Naive thymus-derived CD4-positive, alpha-beta T cell (primary cell): ENCODE results near the gene VTI1B. TPM values are rescaled to one million over a fixed set of nuclear protein-coding genes. Genes with fewer than 3 reads are reported as not detected.
"Not testable (repeated sequence)": the region's sequence is repeated elsewhere in the genome, so short reads cannot be mapped to it uniquely, and the experiment has no call there.

Experiments
- ATAC-seq: fragments of 150-1000 bp; cut with Tn5 transposase; 2 replicates; pipeline ENCODE4 v1.10.0; 2021; ENCODE audit warnings: mild to moderate bottlenecking, moderate library complexity
- CTCF ChIA-PET: fragments of 350-600 bp; sonication (Branson Sonifier 250); formaldehyde crosslinking; loops from one replicate; lab custom pipeline; 2021; ENCODE audit warnings: antibody characterized with exemption; lab: Charles Lee
- POLR2A ChIA-PET: fragments of 350-600 bp; sonication (Branson Sonifier 250); formaldehyde crosslinking; loops from one replicate; lab custom pipeline; 2021; ENCODE audit warnings: antibody characterized with exemption, inconsistent platforms; lab: Charles Lee
- DNase-seq, 9 donors: peaks; one replicate each; pipeline versions ENCODE4 v3.0.0 to v3.0.0-alpha.2; 2020 to 2022; ENCODE audit warnings: mixed read lengths in 1 of 9
- H3K27ac ChIP-seq: one replicate; pipeline ENCODE4 v1.7.0; 2013; ENCODE audit warnings: mild to moderate bottlenecking, low read depth, low read length, moderate library complexity
- H3K27me3 ChIP-seq, 2 donors: one replicate each; pipeline ENCODE4 v1.7.0; 2013; ENCODE audit warnings: low read length in 2 of 2, mild to moderate bottlenecking in 2 of 2, moderate library complexity in 2 of 2; ENCODE audit not compliant: control insufficient read depth in 2 of 2, insufficient read depth in 2 of 2
- H3K36me3 ChIP-seq, 3 experiments: 1 replicate in 2 of 3; 2 replicates in 1 of 3; pipeline ENCODE4 v1.7.0; 2013; ENCODE audit warnings: low read length in 3 of 3, mild to moderate bottlenecking in 3 of 3, moderate library complexity in 1 of 3; ENCODE audit not compliant: insufficient read depth in 3 of 3, control insufficient read depth in 2 of 3
- H3K4me1 ChIP-seq, 2 donors: one replicate each; pipeline ENCODE4 v1.7.0; 2013; ENCODE audit warnings: low read length in 2 of 2, mild to moderate bottlenecking in 2 of 2, moderate library complexity in 1 of 2; ENCODE audit not compliant: control insufficient read depth in 2 of 2, insufficient read depth in 2 of 2
- H3K4me3 ChIP-seq: 2 replicates; pipeline ENCODE4 v1.7.0; 2013; ENCODE audit warnings: mild to moderate bottlenecking, low read length
- H3K9me3 ChIP-seq, 3 experiments: 1 replicate in 2 of 3; 2 replicates in 1 of 3; pipeline ENCODE4 v1.7.0; 2013; ENCODE audit warnings: low read length in 3 of 3; ENCODE audit not compliant: control insufficient read depth in 2 of 3
- H3K27ac Mint-ChIP-seq, 9 donors: one replicate each; pipeline ENCODE4 v1.8.0; 2020 to 2022; ENCODE audit warnings: mixed read lengths in 9 of 9, mild to moderate bottlenecking in 8 of 9, moderate library complexity in 5 of 9, inconsistent platforms in 2 of 9
- H3K27me3 Mint-ChIP-seq, 5 donors: one replicate each; pipeline ENCODE4 v1.8.0; 2021 to 2022; ENCODE audit warnings: mixed read lengths in 5 of 5, mild to moderate bottlenecking in 1 of 5
- H3K36me3 Mint-ChIP-seq, 5 donors: one replicate each; pipeline ENCODE4 v1.8.0; 2020 to 2022; ENCODE audit warnings: mixed read lengths in 5 of 5, mild to moderate bottlenecking in 3 of 5, inconsistent platforms in 1 of 5
- H3K4me1 Mint-ChIP-seq, 7 donors: one replicate each; pipeline ENCODE4 v1.8.0; 2020 to 2022; ENCODE audit warnings: mixed read lengths in 7 of 7, mild to moderate bottlenecking in 3 of 7, inconsistent platforms in 1 of 7
- H3K4me3 Mint-ChIP-seq, 10 donors: one replicate each; pipeline ENCODE4 v1.8.0; 2020 to 2022; ENCODE audit warnings: mild to moderate bottlenecking in 10 of 10, mixed read lengths in 10 of 10, moderate library complexity in 6 of 10, inconsistent platforms in 2 of 10
- H3K9me3 Mint-ChIP-seq, 11 donors: one replicate each; pipeline ENCODE4 v1.8.0; 2020 to 2022; ENCODE audit warnings: mixed read lengths in 11 of 11, mild to moderate bottlenecking in 4 of 11, inconsistent platforms in 1 of 11, moderate library complexity in 1 of 11
- intact Hi-C, 2 donors: fragments of 100-400 bp; cut with micrococcal nuclease; formaldehyde crosslinking; loops; one replicate each; pipeline ENCODE4 v1.15.1; 2023
- polyA plus RNA-seq, 2 donors: library from polyadenylated mRNA; unstranded; fragments of 300-500 nt; fragmentation: Illumina TruSeq; gene quantifications; one replicate each; pipeline ENCODE4 v1.2.3, GENCODE V29; 2021
- total RNA-seq, 6 experiments: library from RNA in 5 of 6; stranded (reverse) in 5 of 6; gene quantifications; 1 replicate in 5 of 6; 2 replicates in 1 of 6; pipeline ENCODE4 v1.2.3 and lab custom pipeline; 2021 to 2026

Gene VTI1B
- total and polyA plus RNA-seq, 7 experiments from 2014 or later = 49.2 to 99.7 (median 65.9) TPM

DNA sequence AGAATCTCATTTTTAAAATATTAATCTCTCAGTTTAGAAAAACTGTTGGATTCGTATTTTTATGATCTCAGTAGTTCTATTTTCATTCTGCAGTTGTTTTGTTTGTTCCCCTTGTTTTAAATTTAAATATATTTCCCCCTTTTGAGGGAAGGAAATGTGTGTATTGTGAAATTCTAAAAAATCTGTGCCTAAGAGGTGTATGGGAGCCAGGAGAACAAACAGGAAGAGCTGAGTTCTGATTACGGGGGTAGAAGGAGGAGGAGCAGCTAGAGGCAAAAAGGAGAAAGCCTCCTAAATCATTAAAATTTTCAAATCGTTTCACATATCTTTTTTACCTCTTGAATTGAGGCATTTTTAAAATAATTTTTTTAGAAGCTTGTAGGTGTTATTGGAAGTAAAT is 29.6 kb upstream of the VTI1B start:
- DNase-seq (no peak), ATAC-seq (no peak)
- Mint-ChIP-seq H3K27me3 (peaks cover 0 to 8% (median 0%) of the 10 kb centered on the region in 5 donors), H3K9me3 (peaks cover 0 to 8% (median 0%) of the 10 kb centered on the region in 11 donors), H3K36me3 (no peaks in the 10 kb centered on the region), H3K4me1 (peaks cover 0 to 2% (median 0%) of the 10 kb centered on the region in 7 donors), H3K27ac (no peak overlapping the region), H3K4me3 (no peak overlapping the region)
- Histone ChIP-seq H3K27ac (no peak overlapping the region), H3K4me1 (no peaks in the 10 kb centered on the region), H3K4me3 (no peak overlapping the region), H3K9me3 (no peaks in the 10 kb centered on the region), H3K27me3 (no peaks in the 10 kb centered on the region), H3K36me3 (no peaks in the 10 kb centered on the region)
- ChIA-PET POLR2A (interaction anchor here (0.9 to 1.5 kb wide), 6 partner anchors 8 to 284 kb away, joined by 4 to 6 read pairs (median 4); partner anchors contain the start of genes PIGH and RDH11), CTCF (interaction anchor here (0.7 to 2.7 kb wide), 28 partner anchors 9 to 1345 kb away, joined by 3 to 57 read pairs (median 6); partner anchors contain the start of genes ARG2, PIGH, RDH11 and VTI1B)
- intact Hi-C loops = loop anchor here (1.0 to 10.0 kb wide), 11 partner anchors 9 to 1207 kb away; partner anchors contain the start of genes RDH11 (in 2 of the 2) and VTI1B (in 1 of the 2)

DNA sequence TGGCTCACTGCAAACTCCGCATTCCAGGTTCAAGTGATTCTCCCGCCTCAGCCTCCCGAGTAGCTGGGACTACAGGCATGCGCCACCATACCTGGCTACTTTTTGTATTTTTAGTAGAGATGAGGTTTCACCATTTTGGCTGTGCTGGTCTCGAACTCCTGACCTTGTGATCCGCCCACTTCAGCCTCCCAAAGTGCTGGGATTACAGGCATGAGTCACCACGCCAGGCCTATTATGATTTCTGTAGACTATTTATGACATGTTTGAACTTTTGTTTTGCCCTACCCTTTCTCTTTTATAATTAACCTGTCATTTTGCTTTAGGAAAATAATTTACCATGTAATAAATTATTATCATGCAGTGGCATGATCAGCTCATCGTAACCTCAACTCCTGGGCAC is 27.1 kb upstream of the VTI1B start, which contains the start of gene RDH12:
Gene RDH12 (plus strand): TSS at position 395 of the 400 bp plus-strand sequence. CDS start 20,757 bp downstream, outside the sequence.
- intact Hi-C loops = loop anchor here in 1 of 2 donors (5.0 to 10.0 kb wide), 2 partner anchors 537 to 1204 kb away; no protein-coding TSS in a partner anchor
- not testable (repeated sequence) for H3K27ac ChIP-seq, H3K4me3 ChIP-seq

DNA sequence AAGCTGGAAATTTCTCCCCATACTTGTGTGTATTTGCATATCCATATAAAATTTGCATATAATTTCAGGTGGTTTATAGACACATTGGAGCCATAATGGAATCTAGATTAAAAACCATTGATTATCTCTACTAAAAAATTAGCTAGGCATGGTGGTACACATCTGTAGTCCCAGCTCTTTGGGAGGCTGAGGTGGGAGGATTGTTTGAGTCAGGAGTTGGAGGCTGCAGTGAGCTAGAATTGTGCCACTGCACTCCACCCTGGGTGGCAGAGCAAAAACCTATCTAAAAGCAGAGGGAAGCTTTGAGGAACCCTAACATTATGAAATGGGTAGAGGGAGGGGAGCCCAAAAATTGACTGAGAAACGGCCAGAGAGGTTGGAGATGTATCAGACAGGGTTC is 23.7 kb upstream of the VTI1B start:
- H3K4me3 Mint-ChIP-seq = no peak overlapping the region
- DNase-seq = no peak
- no peaks in the 10 kb centered on the region for H3K27me3 Mint-ChIP-seq
- H3K4me1 ChIP-seq = peaks cover 0 to 3% of the 10 kb centered on the region in 2 donors
- no peak overlapping the region for H3K4me3 ChIP-seq
- H3K27ac ChIP-seq = no peak overlapping the region
- CTCF ChIA-PET = interaction anchor here (0.6 kb wide), 1 partner anchor 79 kb away, joined by 4 read pairs; no protein-coding TSS in a partner anchor
- ATAC-seq = no peak
- no peaks in the 10 kb centered on the region for H3K9me3 Mint-ChIP-seq
- no peaks in the 10 kb centered on the region for H3K27me3 ChIP-seq
- no peaks in the 10 kb centered on the region for H3K36me3 Mint-ChIP-seq
- POLR2A ChIA-PET = interaction anchor here (0.8 to 1.8 kb wide), 2 partner anchors 30 to 98 kb away, joined by 3 to 10 read pairs; partner anchors contain the start of gene PIGH
- peaks cover 9 to 19% (median 17%) of the 10 kb centered on the region in 7 donors for H3K4me1 Mint-ChIP-seq
- no peaks in the 10 kb centered on the region for H3K9me3 ChIP-seq
- H3K36me3 ChIP-seq = no peaks in the 10 kb centered on the region
- intact Hi-C loops = loop anchor here in 1 of 2 donors (5.0 to 10.0 kb wide), 3 partner anchors 456 to 1191 kb away; partner anchors contain the start of genes GPHN and PALS1
- H3K27ac Mint-ChIP-seq = no peak overlapping the region

More for the DNA sequence above, 27.1 kb upstream of the VTI1B start, which contains the start of gene RDH12:
- H3K4me1 Mint-ChIP-seq, POLR2A ChIA-PET, H3K27ac Mint-ChIP-seq, H3K36me3 ChIP-seq, H3K4me3 Mint-ChIP-seq, H3K27me3 Mint-ChIP-seq, H3K4me1 ChIP-seq, ATAC-seq, H3K9me3 ChIP-seq, H3K9me3 Mint-ChIP-seq, H3K27me3 ChIP-seq, H3K36me3 Mint-ChIP-seq, DNase-seq: not testable (repeated sequence)
- CTCF ChIA-PET = interaction anchor here (1.2 to 1.8 kb wide), 2 partner anchors 117 to 274 kb away, joined by 5 to 6 read pairs; no protein-coding TSS in a partner anchor

DNA sequence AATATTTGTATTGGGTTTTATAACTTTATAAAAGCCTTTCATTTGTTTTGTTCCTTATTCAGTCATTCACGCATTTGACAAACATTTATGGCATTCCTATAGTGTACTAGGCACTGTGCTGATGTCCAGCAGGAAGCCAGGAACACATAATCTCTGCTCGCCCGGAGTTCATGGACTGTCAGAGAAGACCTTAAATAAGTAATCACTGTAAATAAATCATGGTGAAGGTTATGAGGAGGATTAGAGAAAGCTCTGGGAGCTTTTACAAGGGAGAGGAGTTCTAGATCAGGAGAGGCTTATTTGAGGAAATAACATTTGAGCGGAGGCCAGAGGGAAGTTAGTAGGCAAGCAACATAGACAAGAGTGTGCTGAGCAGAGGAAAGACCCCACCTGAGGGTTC is 22.6 kb upstream of the VTI1B start:
- H3K9me3 ChIP-seq = no peaks in the 10 kb centered on the region
- intact Hi-C loops = loop anchor here in 1 of 2 donors (5.0 to 10.0 kb wide), 3 partner anchors 455 to 1190 kb away; partner anchors contain the start of genes GPHN and PALS1
- Mint-ChIP-seq H3K36me3 (peaks cover 0 to 4% (median 4%) of the 10 kb centered on the region in 5 donors), H3K27ac (peak overlapping the region in 2 of 9 donors; percentile 0 to 29), H3K27me3 (no peaks in the 10 kb centered on the region), H3K4me3 (no peak overlapping the region), H3K9me3 (no peaks in the 10 kb centered on the region), H3K4me1 (peaks cover 12 to 27% (median 21%) of the 10 kb centered on the region in 7 donors)
- no peaks in the 10 kb centered on the region for H3K27me3 ChIP-seq
- ATAC-seq = no peak
- ChIA-PET POLR2A (interaction anchor here (0.6 to 1.8 kb wide), 2 partner anchors 97 to 824 kb away, joined by 4 to 10 read pairs; partner anchors contain the start of gene PIGH), CTCF (no interaction called here)
- no peak overlapping the region for H3K4me3 ChIP-seq
- no peak for DNase-seq
- H3K27ac ChIP-seq = no peak overlapping the region
- peaks cover 0 to 5% (median 0%) of the 10 kb centered on the region in 3 experiments for H3K36me3 ChIP-seq
- H3K4me1 ChIP-seq = peaks cover 0 to 3% of the 10 kb centered on the region in 2 donors

DNA sequence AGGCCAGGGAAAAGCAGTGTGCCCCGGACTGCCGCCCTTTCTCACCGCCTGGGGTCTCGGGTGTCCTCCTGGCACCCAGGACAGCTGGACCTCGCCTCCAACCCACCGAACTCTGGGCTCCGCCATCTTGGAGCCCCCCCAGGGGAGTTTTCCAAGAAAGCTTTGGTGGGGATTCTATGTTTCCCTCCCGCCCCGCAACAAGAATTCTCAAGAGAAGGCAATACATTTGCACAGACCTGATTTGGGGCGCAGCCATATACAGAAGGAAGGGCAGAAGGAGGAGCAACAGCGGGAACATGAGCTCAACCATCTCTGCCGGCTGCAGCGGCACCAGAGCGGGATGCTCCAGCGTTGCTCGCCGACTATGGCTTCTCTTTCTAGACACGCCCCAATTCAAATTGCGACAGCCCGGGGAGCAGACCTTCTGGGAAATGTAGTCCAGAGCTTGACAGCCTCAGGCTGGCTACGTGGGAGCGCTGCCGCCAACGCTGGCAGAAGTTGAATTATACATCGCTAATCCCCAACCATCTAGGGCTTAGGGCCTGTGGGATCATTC is 21.0 kb upstream of the VTI1B start, which contains the start of gene RDH11:
Gene RDH11 (minus strand): TSS at position 371 of the 556 bp plus-strand sequence. CDS start 61 bp downstream, at position 310.
- Mint-ChIP-seq H3K27ac (peak within 1 kb of the TSS; percentile 66 to 95 (median 87)), H3K4me1 (peaks cover 12 to 32% (median 21%) of the 10 kb centered on the region in 7 donors), H3K9me3 (no peaks in the 10 kb centered on the region), H3K4me3 (peak within 1 kb of the TSS; percentile 87 to 98 (median 92)), H3K36me3 (peaks cover 6 to 19% (median 8%) of the 10 kb centered on the region in 5 donors), H3K27me3 (no peaks in the 10 kb centered on the region)
- intact Hi-C loops = loop anchor here (1.0 to 10.0 kb wide), 15 partner anchors 9 to 1703 kb away; partner anchors contain the start of genes PIGH (in 2 of the 2), VTI1B (in 2 of the 2), ARG2 (in 1 of the 2) and ATP6V1D (in 1 of the 2)
- H3K27ac ChIP-seq = peak within 1 kb of the TSS; percentile 75
- DNase-seq = peak; percentile 53 to 89 (median 82)
- ATAC-seq = peak; percentile 97
- peak within 1 kb of the TSS; percentile 88 for H3K4me3 ChIP-seq
- H3K27me3 ChIP-seq = no peaks in the 10 kb centered on the region
- peaks cover 0 to 3% of the 10 kb centered on the region in 2 donors for H3K4me1 ChIP-seq
- H3K9me3 ChIP-seq = no peaks in the 10 kb centered on the region
- H3K36me3 ChIP-seq = peaks cover 0 to 20% (median 0%) of the 10 kb centered on the region in 3 experiments
- CTCF ChIA-PET = interaction anchor here (1.0 to 5.7 kb wide), 3 partner anchors 8 to 268 kb away, joined by 5 to 28 read pairs (median 5); no protein-coding TSS in a partner anchor
- POLR2A ChIA-PET = interaction anchor here (0.9 to 2.7 kb wide), 7 partner anchors 9 to 336 kb away, joined by 4 to 14 read pairs (median 7); partner anchors contain the start of genes ATP6V1D, EIF2S1, PIGH and VTI1B
